OCI-M2 (cell line): ENCODE data around the gene DNAH2.

Experiments used
- DNase-seq: peaks from one replicate; lab custom pipeline; 2025; ENCODE audit not compliant: unreplicated experiment; lab: John Stamatoyannopoulos, UW

Gene DNAH2

GRCh38 chr17:7701681-7702080, 15.9 kb upstream of the DNAH2 start:
- DNase-seq: no peak

GRCh38 chr17:7702776-7703175, 14.8 kb upstream of the DNAH2 start:
- DNase-seq: no peak

GRCh38 chr17:7703584-7704479, 13.7 kb upstream of the DNAH2 start:
- no peak for DNase-seq

GRCh38 chr17:7704601-7705268, 12.8 kb upstream of the DNAH2 start, which contains the start of gene EFNB3:
Gene EFNB3 (plus strand): TSS chr17:7705202. CDS start chr17:7705599, 397 bp downstream.
- DNase-seq: no peak

- no peak for DNase-seq
Observed at GRCh38 chr17:7705269-7706255, 12.0 kb upstream of the DNAH2 start.

GRCh38 chr17:7706631-7707354, 10.8 kb upstream of the DNAH2 start:
- no peak for DNase-seq

GRCh38 chr17:7707446-7707845, 10.1 kb upstream of the DNAH2 start:
- no peak for DNase-seq

GRCh38 chr17:7707858-7708750, 9.4 kb upstream of the DNAH2 start:
- DNase-seq: no peak

GRCh38 chr17:7709031-7709430, 8.5 kb upstream of the DNAH2 start:
- no peak for DNase-seq

- DNase-seq: no peak
Observed at GRCh38 chr17:7710301-7710700, 7.2 kb upstream of the DNAH2 start.

- DNase-seq: no peak
Observed at GRCh38 chr17:7711051-7711755, 6.3 kb upstream of the DNAH2 start.

- DNase-seq: no peak
Observed at GRCh38 chr17:7712111-7712771, 5.3 kb upstream of the DNAH2 start.

GRCh38 chr17:7713782-7714181, 3.8 kb upstream of the DNAH2 start:
- DNase-seq: no peak

- no peak for DNase-seq
Observed at GRCh38 chr17:7714721-7715594, 2.6 kb upstream of the DNAH2 start.

GRCh38 chr17:7715936-7716886, 1.3 kb upstream of the DNAH2 start:
- no peak for DNase-seq

- DNase-seq: no peak
Observed at GRCh38 chr17:7717756-7718350, 309 bp downstream of the DNAH2 start.
